Ovary (tissue), 3 donors: ENCODE results near the gene RAP1A.

Source experiments
- EP300 ChIP-seq: sonication (generic); formaldehyde crosslinking; IDR thresholded peaks from one replicate; pipeline ENCODE4 v1.6.1; 2017; ENCODE audit warnings: antibody characterized with exemption
- POLR2A ChIP-seq: fragments of 450-650 bp; IDR thresholded peaks from one replicate; pipeline ENCODE4 v1.6.1; 2017; ENCODE audit warnings: antibody characterized with exemption, mild to moderate bottlenecking, moderate library complexity
- TF ChIP-seq, protein P1 (sequence below), 3 donors: fragments of 450-650 bp in 2 of 3; fragments of 200-600 bp in 1 of 3; IDR thresholded peaks; one replicate each; pipeline versions ENCODE4 v1.5.1 to v1.8.0; 2016 to 2022; ENCODE audit warnings: antibody characterized with exemption in 3 of 3, mild to moderate bottlenecking in 1 of 3
- donor health status: DM: no; HTN: no; CAD: no.

DNA sequence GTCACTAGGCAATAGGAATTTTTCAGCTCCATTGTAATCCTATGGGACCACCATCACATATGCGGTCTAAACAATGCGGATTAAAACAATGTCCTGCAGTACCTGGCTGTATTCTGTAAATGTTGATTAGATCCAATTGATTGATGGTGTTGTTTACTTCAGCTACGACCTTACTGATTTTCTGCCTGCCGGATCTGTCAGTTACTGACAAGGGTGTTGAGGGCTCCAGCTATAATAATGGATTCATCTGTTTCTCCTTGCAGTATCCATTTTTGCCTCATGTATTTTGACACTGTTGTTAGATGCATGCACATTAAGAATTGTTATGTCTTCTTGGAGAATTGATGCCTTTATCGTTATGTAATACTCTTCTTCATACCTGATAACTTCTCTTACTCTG, 39.0 kb downstream of the RAP1A start:
- TF ChIP-seq, protein P1, sequence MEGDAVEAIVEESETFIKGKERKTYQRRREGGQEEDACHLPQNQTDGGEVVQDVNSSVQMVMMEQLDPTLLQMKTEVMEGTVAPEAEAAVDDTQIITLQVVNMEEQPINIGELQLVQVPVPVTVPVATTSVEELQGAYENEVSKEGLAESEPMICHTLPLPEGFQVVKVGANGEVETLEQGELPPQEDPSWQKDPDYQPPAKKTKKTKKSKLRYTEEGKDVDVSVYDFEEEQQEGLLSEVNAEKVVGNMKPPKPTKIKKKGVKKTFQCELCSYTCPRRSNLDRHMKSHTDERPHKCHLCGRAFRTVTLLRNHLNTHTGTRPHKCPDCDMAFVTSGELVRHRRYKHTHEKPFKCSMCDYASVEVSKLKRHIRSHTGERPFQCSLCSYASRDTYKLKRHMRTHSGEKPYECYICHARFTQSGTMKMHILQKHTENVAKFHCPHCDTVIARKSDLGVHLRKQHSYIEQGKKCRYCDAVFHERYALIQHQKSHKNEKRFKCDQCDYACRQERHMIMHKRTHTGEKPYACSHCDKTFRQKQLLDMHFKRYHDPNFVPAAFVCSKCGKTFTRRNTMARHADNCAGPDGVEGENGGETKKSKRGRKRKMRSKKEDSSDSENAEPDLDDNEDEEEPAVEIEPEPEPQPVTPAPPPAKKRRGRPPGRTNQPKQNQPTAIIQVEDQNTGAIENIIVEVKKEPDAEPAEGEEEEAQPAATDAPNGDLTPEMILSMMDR (IDR thresholded peaks at IDR 0.05) = no peak
- TF ChIP-seq POLR2A (no peak), EP300 (no peak)
